T47D (cell line): Measurements from ENCODE around the gene RPE.

Source experiments
- DNase-seq, 2 experiments: peaks; one replicate each; pipeline versions ENCODE4 v3.0.0 to v3.0.0-alpha.2; 2011 to 2012; ENCODE audit warnings: low read depth in 1 of 2, low spot score in 1 of 2
- JUND ChIP-seq: IDR thresholded peaks from 2 replicates; pipeline ENCODE4 v1.6.1; 2012; ENCODE audit warnings: low read depth
- in situ Hi-C: cut with HindIII; loops from 2 replicates; pipeline ENCODE4 v1.10.0; 2016; ENCODE audit warnings: low sequenced_read_pairs, low pct_unique_long_range_greater_than_20kb

The RPE gene

GRCh38 chr2:209977386-209978239, 24.8 kb upstream of the RPE start:
- no peak for TF ChIP-seq JUND
- in situ Hi-C loops = no loop called here
- peak in 1 of 2 experiments; percentile 52 for DNase-seq

GRCh38 chr2:209984291-209984690, 18.1 kb upstream of the RPE start:
- DNase-seq = no peak
- in situ Hi-C loops = no loop called here
- TF ChIP-seq JUND = no peak

GRCh38 chr2:209985874-209986273, 16.6 kb upstream of the RPE start:
- DNase-seq = no peak
- TF ChIP-seq JUND = no peak
- in situ Hi-C loops = no loop called here

GRCh38 chr2:209986415-209986814, 16.0 kb upstream of the RPE start:
- in situ Hi-C loops = no loop called here
- DNase-seq = no peak
- no peak for TF ChIP-seq JUND

GRCh38 chr2:209988010-209988409, 14.4 kb upstream of the RPE start:
- in situ Hi-C loops = no loop called here
- no peak for DNase-seq
- TF ChIP-seq JUND = no peak

GRCh38 chr2:209990838-209991237, 11.6 kb upstream of the RPE start:
- no peak for TF ChIP-seq JUND
- in situ Hi-C loops = no loop called here
- DNase-seq = no peak

GRCh38 chr2:209993968-209994367, 8.5 kb upstream of the RPE start:
- in situ Hi-C loops = no loop called here
- DNase-seq = no peak
- no peak for TF ChIP-seq JUND

GRCh38 chr2:209998596-209998995, 3.8 kb upstream of the RPE start:
- no peak for DNase-seq
- in situ Hi-C loops = no loop called here
- TF ChIP-seq JUND = no peak

- no peak for DNase-seq
- TF ChIP-seq JUND = no peak
- in situ Hi-C loops = no loop called here
These were observed 1.7 kb upstream of the RPE start for GRCh38 chr2:210000464-210001324.

GRCh38 chr2:210003359-210003758, 921 bp downstream of the RPE start:
- in situ Hi-C loops = no loop called here
- DNase-seq = no peak
- no peak for TF ChIP-seq JUND

- no peak for TF ChIP-seq JUND
- no peak for DNase-seq
- in situ Hi-C loops = no loop called here
These were observed 2.4 kb downstream of the RPE start for GRCh38 chr2:210004881-210005280.

GRCh38 chr2:210007895-210008294, 5.5 kb downstream of the RPE start:
- DNase-seq = no peak
- in situ Hi-C loops = no loop called here
- TF ChIP-seq JUND = no peak

GRCh38 chr2:210009126-210009525, 6.7 kb downstream of the RPE start:
- in situ Hi-C loops = no loop called here
- no peak for TF ChIP-seq JUND
- no peak for DNase-seq
